NCI-H446 treated with DMSO at 0.1 percent for 48 hours (cell line): ENCODE results near the gene PDZRN4.
"Not testable (repeated sequence)": the region's sequence is repeated elsewhere in the genome, so short reads cannot be mapped to it uniquely, and the experiment has no call there.

Experiments
- DNase-seq: peaks from one replicate; lab custom pipeline; 2025; lab: John Stamatoyannopoulos, UW

Gene PDZRN4

GRCh38 chr12:41286426-41286825 is 98.3 kb downstream of the PDZRN4 start:
- no peak for DNase-seq

GRCh38 chr12:41287500-41288141 is 99.5 kb downstream of the PDZRN4 start:
- no peak for DNase-seq

GRCh38 chr12:41288142-41288811 is 100.2 kb downstream of the PDZRN4 start:
- no peak for DNase-seq

- DNase-seq: no peak
Observed at GRCh38 chr12:41289501-41289900, 101.4 kb downstream of the PDZRN4 start.

GRCh38 chr12:41293011-41293410 is 104.9 kb downstream of the PDZRN4 start:
- DNase-seq: no peak

GRCh38 chr12:41293461-41293860 is 105.3 kb downstream of the PDZRN4 start:
- no peak for DNase-seq

- no peak for DNase-seq
Observed at GRCh38 chr12:41302979-41303403, 114.9 kb downstream of the PDZRN4 start.

GRCh38 chr12:41304526-41304925 is 116.4 kb downstream of the PDZRN4 start:
- DNase-seq: no peak

- DNase-seq: no peak
Observed at GRCh38 chr12:41310367-41310766, 122.2 kb downstream of the PDZRN4 start.

- no peak for DNase-seq
Observed at GRCh38 chr12:41311883-41312282, 123.8 kb downstream of the PDZRN4 start.

GRCh38 chr12:41312451-41312850 is 124.3 kb downstream of the PDZRN4 start:
- DNase-seq: not testable (repeated sequence)

- DNase-seq: no peak
Observed at GRCh38 chr12:41325336-41325735, 137.2 kb downstream of the PDZRN4 start.

- no peak for DNase-seq
Observed at GRCh38 chr12:41327096-41327895, 139.2 kb downstream of the PDZRN4 start.

- no peak for DNase-seq
Observed at GRCh38 chr12:41333974-41334373, 145.9 kb downstream of the PDZRN4 start.

GRCh38 chr12:41334390-41334789 is 146.3 kb downstream of the PDZRN4 start:
- no peak for DNase-seq

GRCh38 chr12:41336041-41336549 is 148.0 kb downstream of the PDZRN4 start:
- DNase-seq: no peak

GRCh38 chr12:41339784-41340183 is 151.7 kb downstream of the PDZRN4 start:
- no peak for DNase-seq

- DNase-seq: no peak
Observed at GRCh38 chr12:41344776-41345470, 156.8 kb downstream of the PDZRN4 start.

- no peak for DNase-seq
Observed at GRCh38 chr12:41348198-41348597, 160.1 kb downstream of the PDZRN4 start.

GRCh38 chr12:41356181-41356580 is 168.1 kb downstream of the PDZRN4 start:
- no peak for DNase-seq

GRCh38 chr12:41361738-41362137 is 173.6 kb downstream of the PDZRN4 start:
- peak; percentile 7 for DNase-seq

GRCh38 chr12:41362510-41362909 is 174.4 kb downstream of the PDZRN4 start:
- no peak for DNase-seq
